ENCODE results near the gene DTWD2. TPM values are rescaled to one million over a fixed set of nuclear protein-coding genes. Genes with fewer than 3 reads are reported as not detected.
A peak's percentile ranks its signal among the peaks of the same experiment; 100 is the strongest.
"Not testable (repeated sequence)": the region's sequence is repeated elsewhere in the genome, so short reads cannot be mapped to it uniquely, and the experiment has no call there.

Gene DTWD2
- total RNA-seq, 1 donor from 2014 or later: 15.1 TPM

GRCh38 chr5:118996098-118996497, 7.8 kb upstream of the DTWD2 start:
- no peak for DNase-seq

- no peak for DNase-seq
Measured at GRCh38 chr5:118994595-118994994, 6.2 kb upstream of the DTWD2 start.

GRCh38 chr5:118993118-118993517, 4.8 kb upstream of the DTWD2 start:
- DNase-seq: not testable (repeated sequence)

- not testable (repeated sequence) for DNase-seq
Measured at GRCh38 chr5:118992055-118992454, 3.7 kb upstream of the DTWD2 start.

- DNase-seq: no peak
Measured at GRCh38 chr5:118990582-118990981, 2.2 kb upstream of the DTWD2 start.

GRCh38 chr5:118989816-118990215, 1.5 kb upstream of the DTWD2 start:
- DNase-seq: no peak

GRCh38 chr5:118988866-118989180, 476 bp upstream of the DTWD2 start:
- no peak for DNase-seq

- no peak for DNase-seq
Measured at GRCh38 chr5:118984602-118985001, 3.7 kb downstream of the DTWD2 start.

GRCh38 chr5:118981783-118982182, 6.6 kb downstream of the DTWD2 start:
- DNase-seq: no peak

GRCh38 chr5:118980438-118980837, 7.9 kb downstream of the DTWD2 start:
- no peak for DNase-seq

GRCh38 chr5:118980017-118980416, 8.3 kb downstream of the DTWD2 start:
- no peak for DNase-seq

GRCh38 chr5:118973779-118974445, 14.4 kb downstream of the DTWD2 start:
- not testable (repeated sequence) for DNase-seq

GRCh38 chr5:118968925-118969375, 19.4 kb downstream of the DTWD2 start:
- DNase-seq: peak; percentile 0

GRCh38 chr5:118968406-118968911, 19.9 kb downstream of the DTWD2 start:
- no peak for DNase-seq

GRCh38 chr5:118967059-118967508, 21.3 kb downstream of the DTWD2 start:
- no peak for DNase-seq

- DNase-seq: no peak
Measured at GRCh38 chr5:118965890-118966289, 22.5 kb downstream of the DTWD2 start.

GRCh38 chr5:118964970-118965369, 23.4 kb downstream of the DTWD2 start:
- DNase-seq: not testable (repeated sequence)

- not testable (repeated sequence) for DNase-seq
Measured at GRCh38 chr5:118964388-118964787, 24.0 kb downstream of the DTWD2 start.

- DNase-seq: no peak
Measured at GRCh38 chr5:118963169-118963568, 25.2 kb downstream of the DTWD2 start.

GRCh38 chr5:118960557-118960956, 27.8 kb downstream of the DTWD2 start:
- DNase-seq: no peak

GRCh38 chr5:118956727-118957126, 31.6 kb downstream of the DTWD2 start:
- DNase-seq: peak; percentile 46

- no peak for DNase-seq
Measured at GRCh38 chr5:118953652-118954005, 34.7 kb downstream of the DTWD2 start.

GRCh38 chr5:118952992-118953651, 35.2 kb downstream of the DTWD2 start:
- no peak for DNase-seq

GRCh38 chr5:118952306-118952705, 36.0 kb downstream of the DTWD2 start:
- DNase-seq: not testable (repeated sequence)
